NCI-H1694 treated with DMSO at 0.1 percent for 48 hours (cell line): ENCODE data around the gene NUMB.
"Not testable (repeated sequence)": the region's sequence is repeated elsewhere in the genome, so short reads cannot be mapped to it uniquely, and the experiment has no call there.

Experiments used
- DNase-seq: peaks from one replicate; lab custom pipeline; 2025; lab: John Stamatoyannopoulos, UW

Gene NUMB

DNA sequence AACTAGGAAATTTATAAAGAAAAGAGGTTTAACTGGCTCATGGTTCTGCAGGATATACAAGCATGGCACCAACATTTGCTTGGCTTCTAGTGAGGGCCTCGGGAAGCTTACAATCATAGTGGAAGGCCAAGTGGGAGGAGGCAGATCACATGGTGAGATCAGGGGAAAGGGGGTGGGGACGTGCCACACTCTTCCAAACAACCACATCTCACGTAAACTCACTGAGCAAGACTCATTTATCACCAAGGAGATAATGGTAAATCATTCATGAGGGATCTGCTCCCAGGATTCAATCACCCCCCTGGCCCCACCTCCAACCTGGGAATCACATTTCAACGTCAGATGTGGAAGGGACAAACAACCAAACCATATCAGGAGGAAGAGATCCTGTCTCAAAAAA, 35.8 kb downstream of the NUMB start:
- DNase-seq: no peak

GRCh38 chr14:73418227-73418626, 40.1 kb downstream of the NUMB start:
- DNase-seq: no peak

GRCh38 chr14:73406248-73406647, 52.1 kb downstream of the NUMB start:
- DNase-seq: not testable (repeated sequence)

GRCh38 chr14:73403181-73403752, 55.1 kb downstream of the NUMB start:
- no peak for DNase-seq

- no peak for DNase-seq
Observed at GRCh38 chr14:73402579-73402978, 55.8 kb downstream of the NUMB start.

DNA sequence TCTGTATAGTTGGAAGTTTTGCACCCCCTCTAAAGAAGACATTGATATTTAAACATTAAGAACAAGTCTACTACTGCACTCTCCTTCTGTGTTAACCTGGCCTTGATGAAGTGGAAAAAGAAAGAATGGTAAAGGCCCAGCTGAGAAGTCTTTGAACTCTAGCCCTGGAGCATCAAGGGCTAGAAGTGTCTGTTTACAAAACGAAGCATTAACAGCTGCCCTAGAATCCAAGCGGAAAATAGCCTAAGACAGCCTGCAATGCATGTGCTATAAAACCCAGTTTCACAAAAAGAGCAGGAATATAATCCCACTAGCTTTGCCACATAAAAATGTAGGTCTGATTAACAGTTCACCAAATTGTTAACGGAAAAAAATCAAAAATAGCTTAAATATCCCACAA, 60.5 kb downstream of the NUMB start:
- DNase-seq: peak; percentile 73

DNA sequence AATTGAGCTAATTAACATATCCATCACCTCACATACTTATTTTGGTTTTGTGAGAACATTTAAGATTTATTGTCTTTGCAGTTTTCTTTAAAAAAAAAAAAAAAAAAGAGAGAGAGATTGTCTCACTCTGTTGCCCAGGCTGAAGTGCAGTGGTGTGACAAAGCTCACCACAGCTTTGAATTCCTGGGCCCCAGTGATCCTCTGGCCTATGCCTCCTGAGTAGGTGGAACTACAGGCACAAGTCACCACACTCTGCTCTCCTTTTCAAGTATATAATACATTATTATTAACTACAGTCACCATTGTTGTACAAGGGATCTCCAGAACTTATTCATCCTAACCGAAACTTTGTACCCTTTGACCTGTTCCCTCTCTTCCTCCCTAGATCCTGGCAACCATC, 64.0 kb downstream of the NUMB start:
- DNase-seq: no peak

DNA sequence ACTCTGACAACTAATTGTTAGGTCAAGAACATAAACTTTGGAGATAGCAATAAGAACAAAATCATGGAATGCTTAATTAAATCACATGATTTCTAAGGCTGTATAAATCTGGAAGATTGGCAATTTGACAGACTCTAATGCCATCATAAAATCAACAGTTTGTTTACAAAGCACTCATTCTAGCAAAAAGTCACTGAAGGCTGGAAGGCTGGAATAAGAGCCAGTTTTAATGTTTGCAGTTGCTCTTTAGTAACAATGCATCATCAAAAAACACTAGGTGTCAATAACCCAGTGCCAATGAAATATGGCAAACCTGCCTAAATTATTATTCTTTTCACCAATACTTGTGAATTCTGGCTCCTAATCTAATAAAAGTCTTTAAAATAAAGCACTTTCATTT, 65.0 kb downstream of the NUMB start:
- no peak for DNase-seq

DNA sequence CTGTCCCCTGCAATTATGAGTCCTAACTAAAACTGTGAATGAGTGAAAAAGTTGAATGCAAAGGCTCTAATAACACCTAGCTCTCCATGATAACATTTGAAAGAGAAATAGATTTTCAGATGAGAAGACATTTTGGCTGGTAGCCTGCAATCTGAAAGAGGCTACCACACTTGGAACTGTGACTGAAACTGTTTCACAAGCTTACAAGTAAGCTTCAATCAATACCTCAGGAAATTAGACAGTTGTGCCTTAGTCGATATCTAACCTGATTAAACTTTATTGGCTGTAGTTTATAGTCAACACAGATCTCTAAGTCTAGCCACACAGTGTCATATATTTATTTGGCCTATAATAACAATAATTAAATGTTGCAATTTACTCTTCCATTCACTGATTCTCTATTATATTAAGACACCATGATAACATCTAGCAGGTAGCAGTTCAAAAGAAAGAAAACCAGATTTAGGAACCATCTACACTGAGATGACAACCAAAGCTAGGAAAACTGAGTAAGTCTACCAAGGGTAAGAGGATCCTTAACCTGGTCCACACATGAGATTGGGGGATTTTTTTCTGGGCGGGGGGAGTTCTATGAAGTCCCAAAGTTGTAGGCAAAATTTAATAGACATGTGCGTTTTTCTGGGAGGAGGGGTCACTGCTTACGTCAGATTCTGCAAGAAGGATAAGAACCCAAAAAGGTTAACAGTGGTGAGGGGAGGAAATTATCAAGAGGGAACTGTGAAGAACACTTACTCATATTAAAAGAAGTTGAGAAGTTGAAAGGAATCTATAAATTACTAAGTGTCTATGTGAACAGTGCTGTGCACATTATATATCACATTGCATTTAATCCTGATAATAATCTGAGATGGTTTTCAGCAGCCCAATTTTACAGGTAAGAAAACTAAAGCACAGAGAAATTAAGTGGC, 65.8 kb downstream of the NUMB start:
- DNase-seq: no peak

GRCh38 chr14:73387860-73388259, 70.5 kb downstream of the NUMB start:
- DNase-seq: not testable (repeated sequence)

- DNase-seq: no peak
Observed at GRCh38 chr14:73386342-73386741, 72.0 kb downstream of the NUMB start.

GRCh38 chr14:73385021-73385420, 73.3 kb downstream of the NUMB start:
- not testable (repeated sequence) for DNase-seq

GRCh38 chr14:73383356-73383755, 75.0 kb downstream of the NUMB start:
- DNase-seq: no peak

DNA sequence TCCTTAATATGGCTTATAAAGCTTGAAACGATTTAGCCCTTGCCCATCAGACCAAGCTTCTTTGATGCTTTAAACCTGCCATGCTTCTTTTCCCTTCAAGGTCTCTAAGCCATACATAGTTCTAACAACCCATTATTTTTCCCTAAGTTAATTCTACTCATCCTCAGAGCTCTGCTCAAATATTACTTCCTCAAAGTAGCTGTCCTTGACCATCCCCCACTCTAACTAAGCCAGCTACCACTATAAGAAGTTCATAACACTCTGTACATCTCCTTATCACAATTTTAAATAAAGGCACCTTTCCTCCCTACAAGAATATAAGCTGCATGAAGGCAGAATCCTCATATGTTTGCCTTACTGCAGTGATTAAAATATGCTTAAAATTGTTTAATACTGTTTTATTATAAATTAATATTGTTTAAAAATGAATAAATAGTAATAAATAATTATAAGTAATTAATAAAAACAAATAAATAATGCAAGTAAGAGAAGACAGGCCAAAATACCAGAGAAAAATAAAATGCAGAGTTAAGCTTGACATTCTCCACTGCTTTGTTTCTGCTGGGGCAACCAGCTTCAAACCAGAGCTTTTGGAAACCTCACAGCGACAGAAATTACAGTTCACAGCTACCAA, 76.8 kb downstream of the NUMB start:
- DNase-seq: no peak

- no peak for DNase-seq
Observed at GRCh38 chr14:73376585-73376984, 81.8 kb downstream of the NUMB start.

GRCh38 chr14:73375861-73376260, 82.5 kb downstream of the NUMB start:
- DNase-seq: no peak

DNA sequence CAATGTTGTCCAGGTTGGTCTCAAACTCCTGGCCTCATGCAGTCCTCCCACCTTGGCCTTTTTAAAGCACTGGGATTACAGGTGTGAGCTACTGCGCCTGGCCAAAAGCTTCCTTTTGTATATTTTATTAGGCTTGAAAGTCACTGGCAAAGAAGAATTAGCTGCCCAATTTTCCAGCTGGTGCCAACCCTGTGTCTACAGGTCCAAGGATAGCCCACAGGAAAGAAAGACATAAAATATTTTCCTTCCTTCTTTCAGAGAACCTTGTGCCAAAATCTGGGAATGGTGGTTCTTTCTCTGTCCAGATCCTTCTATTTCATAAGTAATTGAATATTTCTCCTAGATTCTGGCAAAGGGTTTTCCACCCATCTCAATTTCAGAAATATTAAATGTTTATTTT, 84.1 kb downstream of the NUMB start:
- no peak for DNase-seq

DNA sequence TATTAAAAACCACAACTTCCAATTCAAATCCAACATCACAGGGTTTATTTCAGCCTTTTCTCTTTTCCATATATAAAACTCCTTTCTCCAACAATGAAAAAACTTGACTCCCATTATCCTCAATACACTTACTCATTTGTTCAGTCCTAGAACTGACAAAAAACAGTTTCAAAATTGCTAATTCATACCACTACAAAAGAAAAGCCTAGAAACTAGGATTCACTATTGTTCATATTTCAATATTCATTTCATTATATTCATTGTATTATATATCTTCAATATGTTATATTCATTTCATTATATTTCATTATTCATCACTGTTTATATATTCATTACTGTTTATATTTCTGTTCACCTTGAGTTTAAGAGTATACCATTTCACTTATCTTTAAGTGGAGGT, 85.8 kb downstream of the NUMB start:
- DNase-seq: no peak

GRCh38 chr14:73370561-73370960, 87.8 kb downstream of the NUMB start:
- no peak for DNase-seq

GRCh38 chr14:73369428-73369827, 88.9 kb downstream of the NUMB start:
- DNase-seq: no peak

DNA sequence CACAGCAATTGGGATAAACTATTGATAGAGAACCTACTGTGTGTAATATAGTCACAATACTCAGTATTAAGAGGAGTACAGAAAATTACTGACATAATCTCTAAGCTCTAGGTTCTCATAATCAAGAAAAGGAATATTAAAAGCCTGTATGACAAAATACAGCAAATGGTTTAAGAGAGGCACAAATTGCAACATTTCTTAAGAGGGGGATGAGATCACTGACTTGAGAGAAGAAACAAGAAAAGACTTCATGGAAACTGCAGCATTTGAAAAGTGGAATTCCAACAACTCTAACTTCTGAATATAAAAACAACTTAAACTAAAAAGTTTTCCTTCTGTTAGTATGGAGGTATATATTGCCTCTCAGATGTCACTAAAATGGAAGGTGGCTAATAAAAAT, 89.7 kb downstream of the NUMB start:
- DNase-seq: no peak

GRCh38 chr14:73365727-73366126, 92.6 kb downstream of the NUMB start:
- no peak for DNase-seq

DNA sequence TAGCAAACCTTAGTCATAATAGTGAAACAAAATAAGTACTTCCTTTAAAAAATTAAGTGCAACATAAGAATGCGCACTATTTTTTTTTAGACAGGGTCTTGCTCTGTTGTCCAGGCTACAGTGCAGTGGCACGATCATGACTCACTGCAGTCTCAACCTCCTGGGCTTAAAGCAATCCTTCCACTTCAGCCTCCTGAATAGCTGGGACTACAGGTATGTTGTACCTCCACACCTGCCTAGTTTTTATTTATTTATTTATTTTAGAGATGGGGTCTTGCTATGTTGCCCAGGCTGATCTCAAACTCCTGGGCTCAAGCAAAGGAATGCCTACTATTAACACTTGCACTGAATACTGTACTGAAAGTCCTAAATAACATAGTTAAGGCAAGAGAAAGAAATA, 93.8 kb downstream of the NUMB start:
- no peak for DNase-seq
